Trophoblast cell (in vitro differentiated cells and primary cell): ENCODE results near the gene KLHL3.

Experiments
- DNase-seq, 2 donors: peaks; one replicate each; pipeline ENCODE4 v3.0.0-alpha.2; 2016
- H2AFZ ChIP-seq: 2 replicates; pipeline ENCODE4 v1.6.1; 2013; ENCODE audit warnings: low read length, moderate library complexity, mild to moderate bottlenecking; ENCODE audit not compliant: insufficient read depth, poor library complexity
- H2AK5ac ChIP-seq: 2 replicates; pipeline ENCODE4 v1.6.1; 2013; ENCODE audit warnings: mild to moderate bottlenecking, low read length
- H2BK120ac ChIP-seq: 2 replicates; pipeline ENCODE4 v1.6.1; 2013; ENCODE audit warnings: low read length, mild to moderate bottlenecking, moderate library complexity; ENCODE audit not compliant: insufficient read depth, poor library complexity
- H2BK12ac ChIP-seq: 2 replicates; pipeline ENCODE4 v1.6.1; 2013; ENCODE audit warnings: mild to moderate bottlenecking, low read length, moderate library complexity
- H2BK5ac ChIP-seq: 2 replicates; pipeline ENCODE4 v1.6.1; 2013; ENCODE audit warnings: low read length, low read depth, moderate library complexity, mild to moderate bottlenecking; ENCODE audit not compliant: poor library complexity
- H3K14ac ChIP-seq: 2 replicates; pipeline ENCODE4 v1.6.1; 2013; ENCODE audit warnings: mild to moderate bottlenecking, low read length
- H3K18ac ChIP-seq: 2 replicates; pipeline ENCODE4 v1.6.1; 2013; ENCODE audit warnings: mild to moderate bottlenecking, low read length
- H3K23ac ChIP-seq: 2 replicates; pipeline ENCODE4 v1.6.1; 2013; ENCODE audit warnings: low read length
- H3K27ac ChIP-seq: 2 replicates; pipeline ENCODE4 v1.5.1; 2013; ENCODE audit warnings: low read depth, mild to moderate bottlenecking, inconsistent platforms, low read length, moderate library complexity
- H3K27me3 ChIP-seq: 2 replicates; pipeline ENCODE4 v1.6.1; 2013; ENCODE audit warnings: inconsistent platforms, mild to moderate bottlenecking, low read length, moderate library complexity; ENCODE audit not compliant: insufficient read depth
- H3K36me3 ChIP-seq, 2 experiments: 1 replicate in 1 of 2; 2 replicates in 1 of 2; pipeline ENCODE4 v1.6.1; 2013; ENCODE audit warnings: low read length in 2 of 2, mild to moderate bottlenecking in 2 of 2, moderate library complexity in 1 of 2; ENCODE audit not compliant: insufficient read depth in 2 of 2, control insufficient read depth in 1 of 2
- H3K4ac ChIP-seq: 2 replicates; pipeline ENCODE4 v1.6.1; 2013; ENCODE audit warnings: low read depth, mild to moderate bottlenecking, low read length, moderate library complexity
- H3K4me1 ChIP-seq, 2 experiments: 1 replicate in 1 of 2; 2 replicates in 1 of 2; pipeline ENCODE4 v1.6.1; 2013; ENCODE audit warnings: low read length in 2 of 2, mild to moderate bottlenecking in 2 of 2, moderate library complexity in 1 of 2; ENCODE audit not compliant: insufficient read depth in 2 of 2, control insufficient read depth in 1 of 2
- H3K4me2 ChIP-seq: 2 replicates; pipeline ENCODE4 v1.6.1; 2013; ENCODE audit warnings: inconsistent platforms, mild to moderate bottlenecking, low read length, moderate library complexity
- H3K4me3 ChIP-seq: 2 replicates; pipeline ENCODE4 v1.5.1; 2013; ENCODE audit warnings: mild to moderate bottlenecking, low read depth, low read length, inconsistent platforms
- H3K79me1 ChIP-seq: one replicate; pipeline ENCODE4 v1.6.1; 2013; ENCODE audit warnings: low read length
- H3K79me2 ChIP-seq: 2 replicates; pipeline ENCODE4 v1.6.1; 2013; ENCODE audit warnings: low read length, mild to moderate bottlenecking; ENCODE audit not compliant: control insufficient read depth, insufficient read depth, poor library complexity
- H3K9ac ChIP-seq: 2 replicates; pipeline ENCODE4 v1.6.1; 2013; ENCODE audit warnings: mild to moderate bottlenecking, low read length
- H3K9me3 ChIP-seq: 2 replicates; pipeline ENCODE4 v1.6.1; 2013; ENCODE audit warnings: low read depth, mild to moderate bottlenecking, control low read depth, inconsistent platforms, low read length; ENCODE audit not compliant: insufficient read depth
- H4K12ac ChIP-seq: 2 replicates; pipeline ENCODE4 v1.6.1; 2013; ENCODE audit warnings: low read depth, mild to moderate bottlenecking, low read length, moderate library complexity
- H4K8ac ChIP-seq: 2 replicates; pipeline ENCODE4 v1.6.1; 2013; ENCODE audit warnings: low read depth, mild to moderate bottlenecking, low read length, moderate library complexity
- H4K91ac ChIP-seq: one replicate; pipeline ENCODE4 v1.6.1; 2013; ENCODE audit warnings: low read depth, mild to moderate bottlenecking, low read length, moderate library complexity
- WGBS: extraction: QIAGEN DNeasy Blood & Tissue Kit; methylation state at CpG from one replicate; pipeline ENCODE4 v1.1.7; 2013; ENCODE audit warnings: missing lambda C conversion rate; ENCODE audit not compliant: insufficient read length, insufficient coverage; ENCODE audit errors: extremely low coverage; 5-methylcytosine and 5-hydroxymethylcytosine counted together

Gene KLHL3

DNA sequence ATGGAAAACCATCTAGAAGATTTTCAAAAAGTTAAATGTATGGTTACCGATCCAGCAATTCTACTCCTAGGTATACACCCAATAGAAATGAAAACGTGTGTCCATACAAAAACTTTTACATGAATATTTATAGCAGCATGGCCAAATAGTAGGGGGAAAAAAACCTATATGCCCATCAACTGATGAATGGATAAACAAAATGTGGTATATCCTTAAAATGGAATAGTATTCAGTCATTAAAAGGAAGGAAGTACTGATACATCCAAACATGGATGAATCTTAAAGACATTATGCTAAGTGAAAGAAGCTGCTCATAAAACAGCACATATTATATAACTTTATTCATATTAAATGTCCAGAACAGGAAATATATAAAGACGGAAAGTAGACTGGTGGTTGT is 143.6 kb downstream of the KLHL3 start:
- Histone ChIP-seq H3K9ac (no peak overlapping the region), H2AFZ (no peak overlapping the region), H2AK5ac (no peak overlapping the region), H3K23ac (no peak overlapping the region), H3K27me3 (no peaks in the 10 kb centered on the region), H2BK120ac (no peak overlapping the region), H3K36me3 (no peaks in the 10 kb centered on the region), H3K79me2 (no peaks in the 10 kb centered on the region), H3K4me1 (no peaks in the 10 kb centered on the region), H4K8ac (no peak overlapping the region), H3K9me3 (no peaks in the 10 kb centered on the region), H3K4me2 (no peak overlapping the region), H2BK5ac (no peak overlapping the region), H4K91ac (no peak overlapping the region), H3K4ac (no peak overlapping the region), H3K4me3 (no peak overlapping the region), H3K14ac (no peak overlapping the region), H2BK12ac (no peak overlapping the region), H3K18ac (no peak overlapping the region), H4K12ac (no peak overlapping the region), H3K27ac (no peak overlapping the region), H3K79me1 (no peaks in the 10 kb centered on the region)
- DNase-seq, result no peak
- no CpG with 5 or more reads among the region's 3 CpGs for WGBS

DNA sequence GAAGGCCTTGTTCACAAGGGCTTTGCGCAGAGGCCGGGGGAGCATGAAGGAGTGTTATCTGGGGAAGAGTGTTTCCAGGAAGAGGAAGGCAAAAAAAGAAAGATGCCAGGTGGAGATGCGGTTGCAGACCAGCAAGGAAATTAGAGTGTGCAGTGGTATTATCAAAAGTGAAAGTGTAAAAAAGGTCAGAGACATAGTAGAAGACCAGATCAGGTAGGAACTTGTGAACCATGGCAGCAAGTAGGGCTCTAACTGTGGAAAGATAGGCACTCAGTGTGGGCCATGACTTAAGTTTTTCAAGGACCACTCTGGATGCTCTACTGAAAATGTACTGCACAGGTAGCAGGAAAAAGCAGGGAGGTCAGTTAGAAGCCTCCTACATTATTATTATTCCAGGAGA is 146.7 kb downstream of the KLHL3 start:
- Histone ChIP-seq H3K4me1 (no peaks in the 10 kb centered on the region), H2AFZ (no peak overlapping the region)

DNA sequence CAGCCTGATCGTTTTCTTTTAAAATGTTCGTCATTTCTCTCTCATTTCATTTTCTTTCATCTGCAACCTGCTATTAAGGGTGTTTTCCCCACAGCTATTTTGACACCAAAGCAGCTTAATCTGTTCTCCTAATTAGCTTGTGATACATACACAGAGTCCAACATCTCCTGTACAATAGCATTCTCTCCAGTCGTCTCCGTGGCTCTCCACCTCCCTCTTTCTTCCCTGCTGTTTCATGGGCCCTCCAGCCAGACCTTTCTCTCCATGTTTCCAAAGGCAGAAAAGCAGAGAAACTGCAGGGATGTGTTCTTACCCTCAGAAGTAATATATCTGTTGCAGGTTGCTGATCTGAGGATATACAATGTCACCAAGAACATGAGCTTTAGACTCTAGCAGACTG is 148.0 kb downstream of the KLHL3 start:
- Histone ChIP-seq H3K79me1 (no peaks in the 10 kb centered on the region), H2BK12ac (no peak overlapping the region), H3K36me3 (no peaks in the 10 kb centered on the region), H3K9me3 (peaks cover 1% of the 10 kb centered on the region), H2AFZ (no peak overlapping the region), H3K79me2 (no peaks in the 10 kb centered on the region), H2AK5ac (no peak overlapping the region), H3K4me3 (no peak overlapping the region), H3K4ac (no peak overlapping the region), H3K27me3 (no peaks in the 10 kb centered on the region), H4K8ac (no peak overlapping the region), H2BK5ac (no peak overlapping the region), H3K14ac (no peak overlapping the region), H4K91ac (no peak overlapping the region), H3K9ac (no peak overlapping the region), H3K4me2 (no peak overlapping the region), H3K18ac (no peak overlapping the region), H3K4me1 (no peaks in the 10 kb centered on the region), H2BK120ac (no peak overlapping the region), H4K12ac (no peak overlapping the region), H3K23ac (no peak overlapping the region), H3K27ac (no peak overlapping the region)
- no peak for DNase-seq
- WGBS, result no CpG with 5 or more reads among the region's 4 CpGs

More for the DNA sequence above, 146.7 kb downstream of the KLHL3 start:
- no peak overlapping the region for H2BK5ac ChIP-seq
- no peak overlapping the region for H4K91ac ChIP-seq
- no peak overlapping the region for H4K12ac ChIP-seq
- H3K4me2 ChIP-seq, result no peak overlapping the region
- H3K36me3 ChIP-seq, result no peaks in the 10 kb centered on the region
- no peak overlapping the region for H3K18ac ChIP-seq
- H3K14ac ChIP-seq, result no peak overlapping the region
- H3K79me1 ChIP-seq, result no peaks in the 10 kb centered on the region
- no peak overlapping the region for H2BK12ac ChIP-seq
- no peak overlapping the region for H3K23ac ChIP-seq
- H2AK5ac ChIP-seq, result no peak overlapping the region
- no peak overlapping the region for H3K27ac ChIP-seq
- H3K9me3 ChIP-seq, result peaks cover 1% of the 10 kb centered on the region
- WGBS, result no CpG with 5 or more reads among the region's 3 CpGs
- no peak for DNase-seq
- no peak overlapping the region for H3K4me3 ChIP-seq
- H3K79me2 ChIP-seq, result no peaks in the 10 kb centered on the region
- no peak overlapping the region for H4K8ac ChIP-seq
- no peaks in the 10 kb centered on the region for H3K27me3 ChIP-seq
- no peak overlapping the region for H2BK120ac ChIP-seq
- H3K4ac ChIP-seq, result no peak overlapping the region
- no peak overlapping the region for H3K9ac ChIP-seq

DNA sequence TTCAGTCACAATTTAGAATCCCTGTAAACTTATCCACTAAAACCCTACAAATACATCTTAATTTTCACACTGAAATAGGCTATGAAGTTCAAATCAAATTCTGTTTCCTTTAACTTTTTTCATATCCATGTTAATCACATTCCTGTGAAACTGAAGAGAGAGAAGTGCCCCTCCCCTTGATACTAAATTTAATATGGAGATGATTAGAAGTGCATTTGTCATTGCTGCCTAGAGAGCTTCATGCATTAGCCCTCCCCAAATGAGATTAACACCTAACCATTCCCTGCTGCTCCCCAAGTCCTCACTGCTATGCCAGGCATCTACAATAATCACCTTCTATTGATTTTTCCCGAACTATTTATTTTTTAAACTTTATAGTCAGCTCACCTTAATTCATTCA is 151.6 kb downstream of the KLHL3 start:
- Histone ChIP-seq H3K27me3 (no peaks in the 10 kb centered on the region), H3K18ac (no peak overlapping the region), H3K4me2 (no peak overlapping the region), H4K8ac (no peak overlapping the region), H3K27ac (no peak overlapping the region), H3K79me2 (no peaks in the 10 kb centered on the region), H3K14ac (no peak overlapping the region), H3K9ac (no peak overlapping the region), H2AK5ac (no peak overlapping the region), H3K4me3 (no peak overlapping the region), H2BK120ac (no peak overlapping the region), H3K4me1 (no peaks in the 10 kb centered on the region), H3K23ac (no peak overlapping the region), H2BK5ac (no peak overlapping the region), H2AFZ (no peak overlapping the region), H3K4ac (no peak overlapping the region), H4K12ac (no peak overlapping the region), H3K9me3 (peaks cover 1% of the 10 kb centered on the region), H4K91ac (no peak overlapping the region), H3K79me1 (no peaks in the 10 kb centered on the region), H3K36me3 (no peaks in the 10 kb centered on the region), H2BK12ac (no peak overlapping the region)
- no peak for DNase-seq
- WGBS, result no CpG with 5 or more reads among the region's 1 CpG
